Measurements from ENCODE around the gene VSIG1.

Gene VSIG1

DNA sequence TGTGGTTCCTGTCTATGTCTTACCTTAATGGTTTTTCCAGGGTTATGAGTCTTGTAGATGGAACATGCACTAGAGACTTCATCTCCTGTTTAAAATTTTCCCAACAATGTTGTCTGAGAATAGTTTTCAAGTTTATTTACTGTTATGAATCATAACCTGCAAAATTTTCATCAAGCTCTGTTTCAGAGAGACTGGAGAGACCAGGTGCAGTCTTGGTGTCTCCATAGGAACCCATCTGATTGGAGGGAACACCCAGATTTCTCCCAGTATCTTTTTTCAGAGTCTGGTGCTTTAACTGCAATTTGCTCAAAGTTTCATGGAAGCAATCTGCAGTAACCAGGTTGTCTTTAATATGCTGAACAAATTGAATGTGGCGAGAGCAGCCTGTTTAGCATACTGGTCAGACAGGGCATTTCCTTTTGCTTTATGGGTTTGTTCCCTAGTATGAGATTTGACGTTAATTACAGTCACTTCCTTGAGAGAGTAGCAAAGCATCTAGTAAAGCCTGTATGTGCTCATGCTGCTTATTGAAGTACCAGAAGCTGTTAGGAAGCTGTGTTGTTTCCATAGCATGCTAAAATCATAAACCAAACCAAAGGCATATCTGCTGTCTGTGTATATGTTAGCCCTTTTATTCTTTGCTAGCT lies 18.8 kb upstream of the VSIG1 start:
- Histone ChIP-seq H3F3A (ENCODE audit: insufficient read depth, low read length) (no peaks in the 10 kb centered on the region), H3K79me2 (ENCODE audit: low read length) (no peaks in the 10 kb centered on the region), H3K4me1 (ENCODE audit: low read length) (no peaks in the 10 kb centered on the region), H3K36me3 (replicated peaks; ENCODE audit: insufficient read depth, low read length) (no peaks in the 10 kb centered on the region), H3K4me2 (ENCODE audit: low read depth, low read length) (no peak overlapping the region), H3K9ac (ENCODE audit: low read length) (no peak overlapping the region), H4K20me1 (ENCODE audit: insufficient read depth, low read length) (no peaks in the 10 kb centered on the region), H3K27me3 (replicated peaks; ENCODE audit: insufficient read depth, low read length) (no peaks in the 10 kb centered on the region), H3K4me3 (ENCODE audit: low read length) (no peak overlapping the region), H3K9me3 (replicated peaks; ENCODE audit: insufficient read depth, low read length) (no peaks in the 10 kb centered on the region), H3K27ac (ENCODE audit: low read length) (no peak overlapping the region), H3K9me2 (replicated peaks; ENCODE audit: insufficient read depth, low read length) (no peaks in the 10 kb centered on the region), H2AFZ (ENCODE audit: low read length) (no peak overlapping the region)
- DNase-seq: no peak
- TF ChIP-seq EZH2phosphoT487 (IDR thresholded peaks at IDR 0.05; ENCODE audit: low read length) (no peak), EZH2 (optimal IDR thresholded peaks at IDR 0.05; ENCODE audit: low read depth, low read length) (no peak), CTCF (IDR thresholded peaks at IDR 0.05; ENCODE audit: low read length) (no peak)

GRCh38 chrX:108028854-108029253 lies 16.0 kb upstream of the VSIG1 start:
- TF ChIP-seq EZH2 (optimal IDR thresholded peaks at IDR 0.05; ENCODE audit: low read depth, low read length): no peak
- no peak for TF ChIP-seq CTCF (IDR thresholded peaks at IDR 0.05; ENCODE audit: low read length)
- no peak for TF ChIP-seq EZH2phosphoT487 (IDR thresholded peaks at IDR 0.05; ENCODE audit: low read length)
- Histone ChIP-seq H4K20me1 (ENCODE audit: insufficient read depth, low read length) (no peaks in the 10 kb centered on the region), H2AFZ (ENCODE audit: low read length) (no peak overlapping the region), H3K9me3 (replicated peaks; ENCODE audit: insufficient read depth, low read length) (no peaks in the 10 kb centered on the region), H3K4me3 (ENCODE audit: low read length) (no peak overlapping the region), H3K27me3 (replicated peaks; ENCODE audit: insufficient read depth, low read length) (no peaks in the 10 kb centered on the region), H3K4me2 (ENCODE audit: low read depth, low read length) (no peak overlapping the region), H3K9ac (ENCODE audit: low read length) (no peak overlapping the region), H3K4me1 (ENCODE audit: low read length) (no peaks in the 10 kb centered on the region), H3K9me2 (replicated peaks; ENCODE audit: insufficient read depth, low read length) (no peaks in the 10 kb centered on the region), H3K79me2 (ENCODE audit: low read length) (no peaks in the 10 kb centered on the region), H3K27ac (ENCODE audit: low read length) (no peak overlapping the region), H3K36me3 (replicated peaks; ENCODE audit: insufficient read depth, low read length) (no peaks in the 10 kb centered on the region), H3F3A (ENCODE audit: insufficient read depth, low read length) (no peaks in the 10 kb centered on the region)
- DNase-seq: no peak

GRCh38 chrX:108029928-108030711 lies 14.7 kb upstream of the VSIG1 start:
- H3K36me3 ChIP-seq (replicated peaks; ENCODE audit: insufficient read depth, low read length): no peaks in the 10 kb centered on the region
- H3K27me3 ChIP-seq (replicated peaks; ENCODE audit: insufficient read depth, low read length): no peaks in the 10 kb centered on the region
- no peak overlapping the region for H3K9ac ChIP-seq (ENCODE audit: low read length)
- no peaks in the 10 kb centered on the region for H3K9me3 ChIP-seq (replicated peaks; ENCODE audit: insufficient read depth, low read length)
- no peaks in the 10 kb centered on the region for H3K79me2 ChIP-seq (ENCODE audit: low read length)
- H3K4me1 ChIP-seq (ENCODE audit: low read length): no peaks in the 10 kb centered on the region
- no peak overlapping the region for H3K4me2 ChIP-seq (ENCODE audit: low read depth, low read length)
- DNase-seq: no peak
- TF ChIP-seq EZH2phosphoT487 (IDR thresholded peaks at IDR 0.05; ENCODE audit: low read length) (no peak), CTCF (IDR thresholded peaks at IDR 0.05; ENCODE audit: low read length) (no peak), EZH2 (optimal IDR thresholded peaks at IDR 0.05; ENCODE audit: low read depth, low read length) (no peak)
- no peaks in the 10 kb centered on the region for H3F3A ChIP-seq (ENCODE audit: insufficient read depth, low read length)
- no peaks in the 10 kb centered on the region for H3K9me2 ChIP-seq (replicated peaks; ENCODE audit: insufficient read depth, low read length)
- H3K27ac ChIP-seq (ENCODE audit: low read length): no peak overlapping the region
- H4K20me1 ChIP-seq (ENCODE audit: insufficient read depth, low read length): no peaks in the 10 kb centered on the region
- no peak overlapping the region for H3K4me3 ChIP-seq (ENCODE audit: low read length)
- no peak overlapping the region for H2AFZ ChIP-seq (ENCODE audit: low read length)
